NCI-H1694 treated with DMSO at 0.1 percent for 48 hours (cell line): Measurements from ENCODE around the gene CCDC116.

Source experiments
- DNase-seq: peaks from one replicate; lab custom pipeline; 2025; lab: John Stamatoyannopoulos, UW

CCDC116 gene

DNA sequence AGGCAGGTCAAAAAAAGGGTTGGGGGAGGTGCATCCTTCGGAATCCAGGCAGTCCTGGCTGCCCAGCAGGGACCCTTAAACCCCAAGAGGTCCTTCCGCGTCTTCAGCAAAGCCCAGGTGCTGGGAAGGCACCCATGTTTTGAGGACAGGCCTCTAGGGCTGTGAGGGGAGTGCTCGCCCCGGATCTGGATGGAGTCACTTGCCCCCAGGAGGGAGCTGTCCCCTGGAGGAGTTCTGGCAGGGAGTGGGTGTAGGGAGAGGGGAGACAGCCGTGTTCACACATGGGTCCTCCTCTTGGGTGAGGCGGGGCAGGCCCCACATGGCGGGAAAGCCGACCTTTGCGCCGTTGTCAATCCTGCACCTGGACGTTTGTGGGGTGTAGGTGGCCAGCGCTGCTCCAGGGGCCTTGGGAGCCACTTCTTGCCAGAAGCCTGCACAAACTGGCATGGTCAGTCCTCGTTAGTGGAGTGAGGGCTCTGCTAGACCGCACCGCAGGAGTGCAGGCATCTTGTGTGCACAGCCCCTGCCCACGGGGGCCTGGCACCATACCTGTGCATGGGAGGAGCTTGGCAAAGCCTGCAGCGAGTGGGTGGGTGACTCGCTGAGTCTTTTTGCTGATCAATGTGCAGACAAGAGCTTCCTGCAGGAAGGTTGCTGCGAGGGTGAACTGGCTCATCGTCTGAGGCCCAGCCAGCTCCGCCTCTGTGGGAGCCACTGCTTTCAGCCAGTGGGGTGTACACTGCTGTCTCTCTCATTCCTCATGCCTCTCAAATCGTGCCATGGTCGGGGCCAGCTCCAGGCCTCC is 49.2 kb downstream of the CCDC116 start:
- DNase-seq: no peak

DNA sequence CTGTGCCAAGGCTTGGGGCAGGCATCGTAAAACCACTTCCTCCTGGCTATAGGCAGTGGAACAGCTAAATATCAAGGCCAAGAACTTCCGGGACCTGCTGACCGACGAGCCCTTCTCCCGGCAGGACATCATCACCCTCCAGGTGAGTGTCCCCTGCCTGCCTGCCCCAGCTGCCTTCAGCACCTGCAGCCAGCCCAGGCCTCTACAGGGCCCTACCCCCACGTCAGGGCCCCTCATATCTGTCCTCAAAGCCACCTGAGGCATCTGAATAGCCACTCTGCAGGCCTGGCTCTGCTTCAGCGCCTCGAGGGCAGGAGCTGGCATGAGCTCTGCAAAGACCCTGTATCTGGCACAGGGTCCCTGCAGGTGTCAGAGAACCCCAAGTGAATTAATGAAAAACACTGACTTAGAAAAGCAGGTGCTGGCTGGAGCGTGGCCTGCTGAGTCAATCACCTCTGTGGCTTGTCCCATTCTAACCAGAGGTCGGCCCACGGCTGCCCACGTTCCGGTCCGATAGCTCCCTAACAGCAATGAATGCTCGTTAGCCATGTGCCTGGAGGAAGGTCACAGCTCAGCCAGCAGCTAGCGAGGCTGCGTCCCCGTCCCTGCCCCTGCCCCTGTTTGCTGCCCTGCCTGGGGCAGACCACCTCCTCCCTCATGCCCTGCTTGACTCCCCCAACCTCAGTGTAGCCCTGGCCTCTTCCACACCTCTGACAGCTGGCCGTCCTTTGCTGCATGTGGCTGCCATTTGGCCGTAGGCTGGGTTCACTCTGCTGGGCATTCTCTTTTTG is 50.0 kb downstream of the CCDC116 start:
- no peak for DNase-seq

GRCh38 chr22:21683401-21683811 is 50.8 kb downstream of the CCDC116 start:
- DNase-seq: no peak

DNA sequence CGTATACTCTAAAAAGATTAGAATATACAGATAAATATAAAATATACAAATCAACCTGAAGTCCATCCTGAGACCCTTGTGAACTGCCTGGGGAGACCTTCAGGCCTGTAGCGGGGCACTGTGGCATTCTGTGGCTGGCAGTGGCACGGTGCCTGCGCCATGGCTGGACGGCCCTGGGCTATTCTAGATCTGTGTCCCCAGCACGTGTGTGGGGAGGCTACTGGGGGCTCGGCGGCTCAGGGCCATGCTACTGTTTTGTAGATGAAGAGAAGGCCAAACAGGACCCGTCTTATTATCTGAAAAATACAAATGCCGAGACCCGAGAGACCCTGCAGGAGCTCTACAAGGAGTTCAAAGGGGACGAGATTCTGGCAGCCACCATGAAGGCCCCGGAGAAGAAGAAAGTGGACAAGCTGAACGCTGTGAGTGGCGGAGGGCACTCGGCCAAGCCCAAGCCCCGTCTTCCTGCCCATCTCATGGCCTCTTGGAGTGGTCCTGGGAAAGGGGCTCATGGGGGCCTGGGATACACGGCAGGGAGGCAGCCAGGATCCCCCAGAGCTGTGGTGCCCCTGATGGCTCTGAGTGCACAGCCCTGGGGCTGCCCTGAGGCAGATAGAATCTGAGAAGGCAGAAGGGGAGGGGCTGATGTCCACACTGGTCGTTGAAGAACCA is 52.1 kb downstream of the CCDC116 start:
- DNase-seq: no peak

- DNase-seq: no peak
Observed at GRCh38 chr22:21685164-21685513, 52.6 kb downstream of the CCDC116 start.

GRCh38 chr22:21686193-21686608 is 53.6 kb downstream of the CCDC116 start:
- DNase-seq: no peak
